Chondrocyte (in vitro differentiated cells): Measurements from ENCODE around the gene COL4A2. TPM values are rescaled to one million over a fixed set of nuclear protein-coding genes. Genes with fewer than 3 reads are reported as not detected.

Source experiments
- DNase-seq: peaks from one replicate; pipeline ENCODE4 v3.0.0; 2021; ENCODE audit warnings: mixed read lengths, low spot score
- H3K27ac Mint-ChIP-seq: one replicate; pipeline ENCODE4 v1.8.0; 2021; ENCODE audit warnings: mild to moderate bottlenecking, moderate library complexity, mixed read lengths; ENCODE audit not compliant: unreplicated experiment
- H3K27me3 Mint-ChIP-seq: 2 replicates; pipeline ENCODE4 v1.8.0; 2021; ENCODE audit warnings: low read depth, mixed read lengths
- H3K36me3 Mint-ChIP-seq: 2 replicates; pipeline ENCODE4 v1.8.0; 2021; ENCODE audit warnings: low read depth, mixed read lengths
- H3K4me1 Mint-ChIP-seq: 2 replicates; pipeline ENCODE4 v1.8.0; 2021; ENCODE audit warnings: low read depth, mild to moderate bottlenecking, mixed read lengths
- H3K4me3 Mint-ChIP-seq: one replicate; pipeline ENCODE4 v1.8.0; 2021; ENCODE audit warnings: mild to moderate bottlenecking, moderate library complexity, mixed read lengths; ENCODE audit not compliant: unreplicated experiment
- H3K9me3 Mint-ChIP-seq: 2 replicates; pipeline ENCODE4 v1.8.0; 2021; ENCODE audit warnings: low read depth, mixed read lengths
- total RNA-seq: library from RNA; stranded (reverse); gene quantifications from 3 replicates; pipeline ENCODE4 v1.2.1, GENCODE V29; 2021
- TF ChIP-seq, protein P1 (sequence below): fragments of 200-600 bp; sonication (generic); IDR thresholded peaks from 2 replicates; pipeline ENCODE4 v1.5.0; 2021; ENCODE audit warnings: antibody characterized with exemption, mild to moderate bottlenecking, moderate library complexity

Gene COL4A2
- total RNA-seq, 1 donor from 2014 or later = 2,366 TPM

DNA sequence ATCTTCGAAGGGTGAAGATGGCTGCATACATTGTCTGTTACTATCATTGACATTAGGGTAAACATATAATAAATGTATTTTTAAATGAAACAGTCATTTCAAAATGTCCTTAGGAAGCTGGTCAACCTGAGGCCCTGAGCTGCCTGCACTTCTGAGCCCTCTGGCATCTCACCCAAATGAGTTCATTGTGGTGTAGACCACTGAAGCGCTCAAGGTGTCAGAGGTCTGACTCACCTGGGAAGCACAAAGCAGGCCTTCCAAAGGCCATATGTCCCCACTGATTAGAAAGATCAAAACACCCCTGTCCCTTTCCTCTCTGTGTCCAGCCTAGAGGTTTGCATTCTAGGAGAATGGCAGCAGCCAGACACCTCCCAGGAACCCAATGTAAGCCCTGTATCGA is 59.6 kb downstream of the COL4A2 start:
- TF ChIP-seq, protein P1, sequence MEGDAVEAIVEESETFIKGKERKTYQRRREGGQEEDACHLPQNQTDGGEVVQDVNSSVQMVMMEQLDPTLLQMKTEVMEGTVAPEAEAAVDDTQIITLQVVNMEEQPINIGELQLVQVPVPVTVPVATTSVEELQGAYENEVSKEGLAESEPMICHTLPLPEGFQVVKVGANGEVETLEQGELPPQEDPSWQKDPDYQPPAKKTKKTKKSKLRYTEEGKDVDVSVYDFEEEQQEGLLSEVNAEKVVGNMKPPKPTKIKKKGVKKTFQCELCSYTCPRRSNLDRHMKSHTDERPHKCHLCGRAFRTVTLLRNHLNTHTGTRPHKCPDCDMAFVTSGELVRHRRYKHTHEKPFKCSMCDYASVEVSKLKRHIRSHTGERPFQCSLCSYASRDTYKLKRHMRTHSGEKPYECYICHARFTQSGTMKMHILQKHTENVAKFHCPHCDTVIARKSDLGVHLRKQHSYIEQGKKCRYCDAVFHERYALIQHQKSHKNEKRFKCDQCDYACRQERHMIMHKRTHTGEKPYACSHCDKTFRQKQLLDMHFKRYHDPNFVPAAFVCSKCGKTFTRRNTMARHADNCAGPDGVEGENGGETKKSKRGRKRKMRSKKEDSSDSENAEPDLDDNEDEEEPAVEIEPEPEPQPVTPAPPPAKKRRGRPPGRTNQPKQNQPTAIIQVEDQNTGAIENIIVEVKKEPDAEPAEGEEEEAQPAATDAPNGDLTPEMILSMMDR = no peak
- H3K27ac Mint-ChIP-seq = peak overlapping the region; percentile 82
- H3K4me3 Mint-ChIP-seq = no peak overlapping the region
- no peaks in the 10 kb centered on the region for H3K9me3 Mint-ChIP-seq
- no peak for DNase-seq
- no peaks in the 10 kb centered on the region for H3K27me3 Mint-ChIP-seq
- H3K4me1 Mint-ChIP-seq = peaks cover 87% of the 10 kb centered on the region
- peaks cover 26% of the 10 kb centered on the region for H3K36me3 Mint-ChIP-seq

DNA sequence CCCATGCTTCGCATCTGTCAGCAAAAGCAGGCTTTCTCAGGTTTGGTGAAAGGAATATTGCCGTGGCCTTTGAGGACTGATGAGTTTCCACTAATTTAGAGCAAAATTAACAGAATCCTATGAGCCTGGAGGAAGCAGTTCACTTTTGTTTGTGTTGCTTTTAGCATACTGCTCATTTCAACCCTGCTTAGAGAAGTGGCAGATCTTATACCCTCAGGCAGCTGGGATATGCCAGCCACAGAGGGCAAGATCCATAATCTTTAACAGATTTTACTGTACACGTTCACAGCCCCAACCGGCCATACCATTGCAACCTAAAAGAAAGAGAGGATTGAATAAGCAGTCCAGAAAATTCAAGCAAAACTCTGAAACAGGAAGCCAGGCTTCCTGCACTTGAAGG is 60.5 kb downstream of the COL4A2 start:
- Mint-ChIP-seq H3K27ac (peak overlapping the region; percentile 73), H3K36me3 (peaks cover 26% of the 10 kb centered on the region), H3K4me3 (no peak overlapping the region), H3K4me1 (peaks cover 87% of the 10 kb centered on the region), H3K27me3 (no peaks in the 10 kb centered on the region), H3K9me3 (no peaks in the 10 kb centered on the region)
- DNase-seq = no peak
- TF ChIP-seq, protein P1 = no peak

DNA sequence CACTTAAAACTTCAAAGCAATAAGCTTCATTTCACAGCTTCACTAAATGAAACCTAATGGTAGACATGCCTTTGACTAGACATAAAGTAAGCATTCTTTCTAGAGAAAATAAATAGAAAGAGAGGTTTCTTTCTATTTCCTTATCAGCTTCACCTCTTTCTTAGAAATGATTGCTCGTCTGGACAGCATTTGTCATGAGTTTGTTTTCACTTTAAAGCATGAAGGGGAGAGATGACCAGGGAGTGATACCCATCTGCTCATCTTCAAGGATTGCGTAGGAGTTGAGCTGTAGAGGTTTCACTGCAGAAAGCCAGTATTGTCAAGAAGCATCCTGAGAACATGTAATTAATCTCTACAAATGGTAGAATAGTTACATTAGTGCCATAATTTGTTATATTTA is 61.3 kb downstream of the COL4A2 start:
- Mint-ChIP-seq H3K4me1 (peaks cover 87% of the 10 kb centered on the region), H3K9me3 (no peaks in the 10 kb centered on the region), H3K4me3 (no peak overlapping the region), H3K27ac (peak overlapping the region; percentile 73), H3K27me3 (no peaks in the 10 kb centered on the region), H3K36me3 (peaks cover 23% of the 10 kb centered on the region)
- TF ChIP-seq, protein P1 = no peak
- no peak for DNase-seq

DNA sequence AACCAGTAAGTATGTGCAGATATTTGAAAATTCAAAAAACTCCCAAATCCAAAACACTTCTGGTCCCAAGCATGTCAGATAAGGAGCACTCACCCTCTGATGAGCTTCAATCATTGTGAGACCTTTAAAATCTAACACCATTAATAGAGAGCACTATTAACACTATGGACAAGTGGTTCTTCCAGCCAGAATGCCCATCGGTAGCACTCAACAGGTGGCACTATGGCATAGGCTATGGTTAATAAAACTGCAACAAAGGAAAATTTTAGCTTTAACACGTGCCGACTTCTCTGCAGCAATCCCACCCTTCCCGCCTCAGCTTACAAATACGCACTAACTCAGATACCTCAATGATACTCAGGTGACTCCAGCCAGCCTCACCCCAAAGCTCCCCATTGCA is 62.3 kb downstream of the COL4A2 start:
- H3K36me3 Mint-ChIP-seq = peaks cover 23% of the 10 kb centered on the region
- no peaks in the 10 kb centered on the region for H3K9me3 Mint-ChIP-seq
- no peaks in the 10 kb centered on the region for H3K27me3 Mint-ChIP-seq
- no peak for DNase-seq
- peak overlapping the region; percentile 79 for H3K27ac Mint-ChIP-seq
- H3K4me3 Mint-ChIP-seq = no peak overlapping the region
- H3K4me1 Mint-ChIP-seq = peaks cover 87% of the 10 kb centered on the region
- TF ChIP-seq, protein P1 = peak; percentile 24

DNA sequence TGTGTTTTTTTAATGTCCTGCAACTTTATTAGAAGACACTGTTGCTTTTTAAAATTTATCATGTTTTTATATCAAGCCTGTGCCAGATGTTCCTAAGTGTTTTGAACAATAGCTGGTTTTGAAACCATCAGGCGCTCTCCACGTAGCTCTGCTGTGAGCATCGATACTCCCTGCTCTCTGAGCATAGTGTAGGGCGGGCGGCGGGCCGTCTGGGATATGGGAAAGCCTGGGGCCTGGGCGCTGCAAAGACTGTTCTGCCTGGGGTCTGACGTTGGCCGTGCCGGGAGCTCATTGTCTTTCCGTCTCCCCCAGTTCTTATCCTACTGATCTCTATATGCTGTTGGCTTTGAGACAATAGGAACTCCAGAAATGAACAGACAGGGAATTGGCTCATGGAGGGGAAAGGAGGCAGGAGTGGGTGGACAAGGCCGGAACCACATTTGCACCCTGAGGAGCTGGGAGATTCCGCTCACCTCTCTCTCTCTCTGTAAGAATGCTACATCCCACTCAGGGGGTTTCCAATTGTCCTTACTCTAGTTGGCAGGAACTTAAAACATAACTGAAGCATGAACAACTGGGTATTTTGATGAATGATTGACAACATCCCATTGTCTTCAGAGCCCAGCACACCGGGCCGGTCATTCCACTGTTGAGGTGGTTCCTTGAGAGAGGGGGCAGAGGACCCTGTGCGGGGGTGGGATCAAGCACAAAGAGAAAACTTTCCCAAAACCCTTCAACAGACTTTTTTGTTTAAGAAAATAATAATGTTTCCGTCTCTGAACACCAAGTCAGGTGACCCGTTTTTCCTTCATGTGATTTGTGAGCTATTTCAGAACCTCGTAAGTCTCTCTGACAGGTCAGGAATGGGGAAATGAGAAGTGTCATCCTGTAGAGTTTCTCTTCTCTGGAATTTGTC is 64.7 kb downstream of the COL4A2 start:
- Mint-ChIP-seq H3K9me3 (no peaks in the 10 kb centered on the region), H3K4me3 (no peak overlapping the region), H3K4me1 (peaks cover 90% of the 10 kb centered on the region), H3K27me3 (no peaks in the 10 kb centered on the region), H3K36me3 (peaks cover 17% of the 10 kb centered on the region), H3K27ac (peak overlapping the region; percentile 95)
- TF ChIP-seq, protein P1 = no peak
- DNase-seq = no peak
